Stimulated activated CD8-positive, alpha-beta memory T cell treated with anti-CD3 and anti-CD28 coated beads, Interleukin-12 subunit alpha, Interleukin-12 subunit beta, amount 100 ng/mL, for 4 hours (primary cell): Measurements from ENCODE around the gene RMND1.

Experiments used
- DNase-seq: peaks from one replicate; pipeline ENCODE4 v3.0.0-alpha.2; 2020; ENCODE audit warnings: low read depth

Gene RMND1

GRCh38 chr6:151417477-151417876 is 34.4 kb downstream of the RMND1 start:
- no peak for DNase-seq

GRCh38 chr6:151414641-151415260 is 37.2 kb downstream of the RMND1 start:
- no peak for DNase-seq

GRCh38 chr6:151413372-151414145 is 38.4 kb downstream of the RMND1 start:
- peak; percentile 12 for DNase-seq

- DNase-seq, result no peak
These were observed 39.0 kb downstream of the RMND1 start for GRCh38 chr6:151412909-151413308.

- DNase-seq, result no peak
These were observed 42.2 kb downstream of the RMND1 start for GRCh38 chr6:151409679-151410078.

- DNase-seq, result no peak
These were observed 42.7 kb downstream of the RMND1 start for GRCh38 chr6:151409260-151409659.

- no peak for DNase-seq
These were observed 43.1 kb downstream of the RMND1 start for GRCh38 chr6:151408858-151409257.

GRCh38 chr6:151403919-151404308 is 48.0 kb downstream of the RMND1 start:
- DNase-seq, result no peak

GRCh38 chr6:151402228-151402627 is 49.7 kb downstream of the RMND1 start:
- no peak for DNase-seq

- no peak for DNase-seq
These were observed 51.5 kb downstream of the RMND1 start for GRCh38 chr6:151400473-151400872.

GRCh38 chr6:151399679-151400078 is 52.2 kb downstream of the RMND1 start:
- DNase-seq, result no peak

GRCh38 chr6:151393410-151393809 is 58.5 kb downstream of the RMND1 start:
- DNase-seq, result no peak

GRCh38 chr6:151392427-151392826 is 59.5 kb downstream of the RMND1 start:
- DNase-seq, result no peak

GRCh38 chr6:151391471-151392413 is 60.2 kb downstream of the RMND1 start, which contains the start of gene ZBTB2:
Gene ZBTB2 (minus strand): TSS chr6:151391559. CDS start chr6:151373637, 17,922 bp downstream.
- DNase-seq, result peak; percentile 55

- DNase-seq, result peak; percentile 76
These were observed 61.0 kb downstream of the RMND1 start for GRCh38 chr6:151390851-151391470.

- peak; percentile 99 for DNase-seq
These were observed 61.6 kb downstream of the RMND1 start for GRCh38 chr6:151390276-151390850.

- DNase-seq, result no peak
These were observed 62.2 kb downstream of the RMND1 start for GRCh38 chr6:151389618-151390275.

- no peak for DNase-seq
These were observed 62.8 kb downstream of the RMND1 start for GRCh38 chr6:151388997-151389617.

GRCh38 chr6:151388236-151388635 is 63.7 kb downstream of the RMND1 start:
- DNase-seq, result no peak

- DNase-seq, result no peak
These were observed 64.6 kb downstream of the RMND1 start for GRCh38 chr6:151387175-151387970.
